GM10847 (cell line): ENCODE data around the gene ZDHHC11B.
"Not testable (repeated sequence)": the region's sequence is repeated elsewhere in the genome, so short reads cannot be mapped to it uniquely, and the experiment has no call there.

Experiments used
- POLR2A ChIP-seq: IDR thresholded peaks from 2 replicates; pipeline ENCODE4 v1.6.1; 2011; ENCODE audit not compliant: insufficient read length; ENCODE audit errors: extremely low read depth

The ZDHHC11B gene

GRCh38 chr5:784428-785177, at the start of gene ZDHHC11B:
Gene ZDHHC11B (minus strand): TSS chr5:784729. CDS start chr5:766919, 17,810 bp downstream.
- not testable (repeated sequence) for TF ChIP-seq POLR2A

DNA sequence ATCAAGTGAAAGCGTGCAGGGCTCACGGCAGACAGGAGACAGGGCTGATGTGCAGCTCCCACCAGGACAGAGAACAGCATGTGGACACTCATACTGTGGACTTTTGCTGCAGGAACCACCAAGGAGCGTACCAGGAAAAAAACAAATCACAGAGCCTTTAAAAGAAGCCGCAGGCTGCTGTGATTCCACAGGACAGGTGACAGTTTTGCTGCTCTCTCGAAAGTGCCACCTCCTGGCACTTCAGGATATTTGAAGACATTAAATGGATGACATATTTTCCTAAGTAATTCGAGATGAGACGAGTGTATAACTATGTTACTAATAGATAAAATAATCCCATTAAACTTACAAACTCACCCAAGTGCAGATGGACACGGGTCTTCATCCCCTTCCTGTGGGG, 37.0 kb upstream of the ZDHHC11B start:
- no peak for TF ChIP-seq POLR2A

DNA sequence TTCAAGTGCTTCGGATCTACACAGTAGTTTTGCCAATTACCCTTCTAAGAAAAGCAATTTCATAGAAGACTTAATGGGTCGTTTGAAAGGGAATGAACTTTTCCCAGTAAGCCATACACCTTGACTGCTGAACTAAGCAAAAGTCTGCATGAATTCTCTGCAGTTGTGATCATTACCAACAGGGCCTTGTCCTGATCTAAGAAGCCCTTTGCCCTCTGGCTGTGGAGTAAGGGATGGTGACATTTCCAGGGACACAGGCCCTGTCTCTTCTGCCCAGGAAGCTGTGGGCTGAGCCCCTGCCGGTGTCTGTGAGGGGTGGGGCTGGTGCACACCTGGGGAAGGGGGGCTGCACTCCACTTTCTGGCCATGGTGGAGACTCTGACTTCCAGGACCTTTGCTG, 35.7 kb upstream of the ZDHHC11B start:
- no peak for TF ChIP-seq POLR2A

GRCh38 chr5:819078-819477, 34.5 kb upstream of the ZDHHC11B start:
- TF ChIP-seq POLR2A, result no peak

GRCh38 chr5:816176-816575, 31.6 kb upstream of the ZDHHC11B start:
- TF ChIP-seq POLR2A, result no peak

- no peak for TF ChIP-seq POLR2A
Measured at GRCh38 chr5:815449-815848, 30.9 kb upstream of the ZDHHC11B start.

GRCh38 chr5:801472-801871, 16.9 kb upstream of the ZDHHC11B start:
- no peak for TF ChIP-seq POLR2A

- TF ChIP-seq POLR2A, result no peak
Measured at GRCh38 chr5:777756-778161, 6.8 kb downstream of the ZDHHC11B start.

GRCh38 chr5:776862-777711, 7.4 kb downstream of the ZDHHC11B start:
- TF ChIP-seq POLR2A, result no peak

GRCh38 chr5:775961-776861, 8.3 kb downstream of the ZDHHC11B start:
- TF ChIP-seq POLR2A, result no peak

DNA sequence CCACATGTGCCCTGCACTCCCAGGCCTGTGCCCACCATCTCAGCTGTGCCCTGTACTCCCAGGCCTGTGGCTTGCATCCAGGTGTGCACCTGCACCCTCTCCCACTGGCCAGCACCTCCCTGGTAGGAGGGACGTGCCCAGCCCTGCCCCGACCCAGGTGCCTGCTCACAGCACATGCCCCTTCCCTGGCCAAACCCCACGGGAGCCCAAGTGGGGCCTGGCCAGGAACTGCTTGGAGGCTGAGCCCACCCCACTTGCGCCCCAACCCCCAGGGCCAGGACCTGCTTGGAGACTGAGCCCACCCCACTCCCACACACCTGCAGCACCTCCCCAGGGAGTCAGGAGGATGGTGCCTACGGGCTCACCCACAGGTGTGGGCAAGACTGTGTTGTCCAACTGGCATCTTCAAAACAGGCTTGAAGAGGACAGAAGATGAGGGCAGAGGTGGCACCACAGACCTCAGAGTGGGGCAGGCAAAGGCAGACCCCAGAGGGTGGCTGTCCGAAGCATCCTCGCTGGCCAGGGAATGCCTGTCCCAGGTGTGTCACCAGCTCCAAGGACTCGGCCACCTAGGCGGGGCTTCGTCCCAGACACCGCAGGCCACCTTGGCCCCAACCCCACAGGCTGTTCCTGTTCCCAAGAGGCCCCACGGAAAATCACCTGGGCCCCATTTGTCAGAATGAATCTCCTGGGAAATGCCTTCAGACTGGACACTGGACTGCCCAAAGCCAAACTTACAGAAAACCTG, 10.8 kb downstream of the ZDHHC11B start:
- no peak for TF ChIP-seq POLR2A

- TF ChIP-seq POLR2A, result no peak
Measured at GRCh38 chr5:766666-767431, 17.7 kb downstream of the ZDHHC11B start.

DNA sequence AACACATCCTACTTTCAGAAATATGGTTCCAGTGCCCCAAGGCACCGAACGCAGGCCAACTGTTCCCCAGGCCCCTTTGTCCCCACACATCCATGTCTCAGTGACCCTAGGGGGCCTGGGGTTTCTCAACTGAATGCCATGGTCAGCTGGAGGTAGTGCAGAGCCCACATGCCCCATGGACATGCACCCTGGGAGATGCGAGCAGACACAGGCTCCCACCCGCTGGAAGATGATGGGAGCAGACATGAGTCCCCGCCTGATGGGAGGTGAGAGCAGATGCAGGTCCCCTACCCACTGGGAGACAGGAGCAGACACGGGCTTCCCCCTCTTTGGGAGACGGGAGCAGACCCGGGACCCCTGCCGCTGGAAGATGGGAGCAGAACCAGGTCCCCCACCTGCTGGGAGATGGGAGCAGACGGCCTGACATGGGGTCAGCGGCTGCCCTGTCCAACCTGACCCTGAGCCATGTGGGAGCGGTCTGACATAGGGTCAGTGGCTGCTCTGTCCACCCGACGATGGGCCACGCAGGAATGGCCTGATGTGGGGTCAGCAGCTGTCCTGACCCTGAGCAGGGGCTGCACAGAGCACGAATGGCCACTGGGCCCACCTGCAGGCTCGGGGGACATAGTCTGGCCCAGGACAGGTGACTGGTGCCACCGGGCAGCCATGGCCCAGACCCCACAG, 18.4 kb downstream of the ZDHHC11B start:
- TF ChIP-seq POLR2A, result no peak
